ENCODE measurements around the gene TIMM29. TPM values are rescaled to one million over a fixed set of nuclear protein-coding genes. Genes with fewer than 3 reads are reported as not detected.

TIMM29 gene
- total RNA-seq, 1 donor = 31.8 TPM

- no peak overlapping the region for H3K4me2 ChIP-seq (ENCODE audit: insufficient read depth, low read length)
- H3K27ac ChIP-seq (ENCODE audit: low read depth, low read length) = no peak overlapping the region
- no peaks in the 10 kb centered on the region for H3K9me3 ChIP-seq (ENCODE audit: low read depth, low read length)
- TF ChIP-seq CTCF (IDR thresholded peaks at IDR 0.05; ENCODE audit: extremely low read depth, low read depth, low read length) = no peak
- H3K27me3 ChIP-seq (ENCODE audit: insufficient read depth, low read length) = no peaks in the 10 kb centered on the region
- no peak overlapping the region for H3K4me3 ChIP-seq (ENCODE audit: insufficient read depth, low read length)
- H4K20me1 ChIP-seq (ENCODE audit: insufficient read depth, low read length) = peaks cover 10% of the 10 kb centered on the region
- H2AFZ ChIP-seq (ENCODE audit: low read length) = no peak overlapping the region
- DNase-seq (ENCODE audit: insufficient read length, low spot score, missing footprints) = no peak
- peaks cover 27% of the 10 kb centered on the region for H3K36me3 ChIP-seq (ENCODE audit: insufficient read depth, low read length)
- peaks cover 11% of the 10 kb centered on the region for H3K4me1 ChIP-seq (ENCODE audit: insufficient read depth, low read length)
- H3K79me2 ChIP-seq (ENCODE audit: insufficient read depth, low read length) = no peaks in the 10 kb centered on the region
Measured at GRCh38 chr19:10913716-10914340, 14.8 kb upstream of the TIMM29 start.

GRCh38 chr19:10915130-10916091 lies 13.2 kb upstream of the TIMM29 start:
- no peak overlapping the region for H3K4me2 ChIP-seq (ENCODE audit: insufficient read depth, low read length)
- peak overlapping the region; percentile 45 for H3K27ac ChIP-seq (ENCODE audit: low read depth, low read length)
- peaks cover 11% of the 10 kb centered on the region for H3K4me1 ChIP-seq (ENCODE audit: insufficient read depth, low read length)
- no peak for TF ChIP-seq CTCF (IDR thresholded peaks at IDR 0.05; ENCODE audit: extremely low read depth, low read depth, low read length)
- H3K9me3 ChIP-seq (ENCODE audit: low read depth, low read length) = no peaks in the 10 kb centered on the region
- no peak overlapping the region for H2AFZ ChIP-seq (ENCODE audit: low read length)
- no peaks in the 10 kb centered on the region for H3K79me2 ChIP-seq (ENCODE audit: insufficient read depth, low read length)
- H4K20me1 ChIP-seq (ENCODE audit: insufficient read depth, low read length) = peaks cover 10% of the 10 kb centered on the region
- no peak overlapping the region for H3K4me3 ChIP-seq (ENCODE audit: insufficient read depth, low read length)
- H3K36me3 ChIP-seq (ENCODE audit: insufficient read depth, low read length) = peaks cover 29% of the 10 kb centered on the region
- peak; percentile 99 for DNase-seq (ENCODE audit: insufficient read length, low spot score, missing footprints)
- no peaks in the 10 kb centered on the region for H3K27me3 ChIP-seq (ENCODE audit: insufficient read depth, low read length)

GRCh38 chr19:10916602-10917001 lies 12.0 kb upstream of the TIMM29 start:
- no peak for TF ChIP-seq CTCF (IDR thresholded peaks at IDR 0.05; ENCODE audit: extremely low read depth, low read depth, low read length)
- Histone ChIP-seq H3K4me2 (ENCODE audit: insufficient read depth, low read length) (no peak overlapping the region), H3K27ac (ENCODE audit: low read depth, low read length) (no peak overlapping the region), H3K36me3 (ENCODE audit: insufficient read depth, low read length) (peaks cover 35% of the 10 kb centered on the region), H3K4me3 (ENCODE audit: insufficient read depth, low read length) (no peak overlapping the region), H2AFZ (ENCODE audit: low read length) (no peak overlapping the region), H4K20me1 (ENCODE audit: insufficient read depth, low read length) (peaks cover 10% of the 10 kb centered on the region), H3K79me2 (ENCODE audit: insufficient read depth, low read length) (no peaks in the 10 kb centered on the region), H3K4me1 (ENCODE audit: insufficient read depth, low read length) (peaks cover 11% of the 10 kb centered on the region), H3K27me3 (ENCODE audit: insufficient read depth, low read length) (no peaks in the 10 kb centered on the region), H3K9me3 (ENCODE audit: low read depth, low read length) (no peaks in the 10 kb centered on the region)
- DNase-seq (ENCODE audit: insufficient read length, low spot score, missing footprints) = peak; percentile 42

- Histone ChIP-seq H2AFZ (ENCODE audit: low read length) (no peak overlapping the region), H3K36me3 (ENCODE audit: insufficient read depth, low read length) (peaks cover 44% of the 10 kb centered on the region), H3K4me1 (ENCODE audit: insufficient read depth, low read length) (peaks cover 11% of the 10 kb centered on the region), H3K9me3 (ENCODE audit: low read depth, low read length) (no peaks in the 10 kb centered on the region), H3K27me3 (ENCODE audit: insufficient read depth, low read length) (no peaks in the 10 kb centered on the region), H3K4me2 (ENCODE audit: insufficient read depth, low read length) (no peak overlapping the region), H4K20me1 (ENCODE audit: insufficient read depth, low read length) (peaks cover 10% of the 10 kb centered on the region), H3K4me3 (ENCODE audit: insufficient read depth, low read length) (no peak overlapping the region), H3K27ac (ENCODE audit: low read depth, low read length) (no peak overlapping the region), H3K79me2 (ENCODE audit: insufficient read depth, low read length) (peaks cover under 1% of the 10 kb centered on the region)
- no peak for DNase-seq (ENCODE audit: insufficient read length, low spot score, missing footprints)
- no peak for TF ChIP-seq CTCF (IDR thresholded peaks at IDR 0.05; ENCODE audit: extremely low read depth, low read depth, low read length)
Measured at GRCh38 chr19:10918359-10918758, 10.3 kb upstream of the TIMM29 start.
